ENCODE measurements around the gene TBXAS1.

The TBXAS1 gene

DNA sequence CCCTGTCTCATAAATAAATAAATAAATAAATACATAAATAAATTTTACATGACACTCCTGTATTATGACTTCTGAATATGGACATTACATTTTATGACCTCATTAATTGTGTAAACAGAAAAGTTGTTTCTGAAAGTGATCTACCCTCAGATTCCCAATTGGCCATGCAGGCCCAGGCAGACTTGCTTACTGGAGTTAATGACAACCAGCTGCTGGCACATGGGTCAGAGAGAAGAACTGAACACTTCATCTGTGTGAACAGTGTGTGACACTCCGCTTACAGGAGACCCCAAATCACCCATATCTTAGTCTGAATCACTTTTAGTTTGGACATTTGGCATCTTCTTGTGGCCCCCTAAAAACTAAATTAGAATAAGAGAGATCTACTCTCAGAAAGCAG, 202.3 kb downstream of the TBXAS1 start:
- DNase-seq, result no peak

- no peak for DNase-seq
Observed at GRCh38 chr7:140033036-140033435, 204.0 kb downstream of the TBXAS1 start.

DNA sequence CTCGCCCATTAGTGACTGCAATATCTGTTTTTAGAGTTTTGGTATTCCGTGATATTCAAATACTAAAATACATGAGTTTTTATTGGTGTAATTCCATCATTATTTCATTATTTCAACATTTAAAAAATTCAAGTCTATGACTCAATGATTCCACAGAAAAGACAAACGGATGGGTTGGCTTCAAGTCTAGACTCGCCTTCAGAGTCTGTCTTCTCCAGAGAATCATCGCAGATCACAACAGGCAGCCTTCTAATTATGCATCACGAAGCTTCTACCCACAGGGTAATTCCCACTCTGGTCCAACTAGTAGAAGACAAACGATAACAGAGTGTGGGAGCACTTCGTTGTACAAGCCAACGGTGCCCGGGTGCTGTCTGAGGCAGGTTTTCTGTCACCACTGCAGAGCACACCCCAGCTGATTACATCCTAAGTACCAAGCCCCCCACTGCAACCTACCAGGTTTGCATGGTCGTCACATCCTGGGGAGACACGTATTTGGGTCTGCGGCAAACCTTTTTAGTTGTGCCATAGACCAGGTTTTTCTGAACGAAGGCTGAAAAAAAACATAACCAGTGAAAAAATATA, 204.8 kb downstream of the TBXAS1 start:
- no peak for DNase-seq

- DNase-seq, result no peak
Observed at GRCh38 chr7:140034421-140034820, 205.4 kb downstream of the TBXAS1 start.

- DNase-seq, result no peak
Observed at GRCh38 chr7:140035400-140036223, 206.5 kb downstream of the TBXAS1 start.

- DNase-seq, result no peak
Observed at GRCh38 chr7:140036224-140036962, 207.3 kb downstream of the TBXAS1 start.

GRCh38 chr7:140039066-140039465, 210.0 kb downstream of the TBXAS1 start:
- DNase-seq, result no peak

DNA sequence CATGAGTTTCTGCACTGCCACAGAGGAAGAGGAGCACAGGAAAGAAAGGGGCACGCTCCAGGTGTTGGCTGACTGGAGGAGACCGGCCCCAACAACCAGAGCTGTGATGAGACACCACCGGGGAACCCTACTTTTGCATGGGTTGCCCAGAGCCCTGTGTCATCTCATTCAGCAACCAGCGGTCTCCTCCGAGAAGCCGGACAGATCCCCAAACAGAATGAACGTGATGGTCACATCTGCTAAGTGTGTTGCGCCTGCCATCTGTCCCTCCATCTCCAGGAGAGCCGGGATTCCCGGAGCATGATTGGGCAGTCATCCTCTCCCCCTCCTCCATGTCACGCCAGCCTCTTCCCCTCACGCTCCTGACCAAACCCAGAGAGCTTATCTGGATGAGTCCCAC, 210.8 kb downstream of the TBXAS1 start:
- no peak for DNase-seq

- no peak for DNase-seq
Observed at GRCh38 chr7:140041659-140042385, 212.8 kb downstream of the TBXAS1 start.

DNA sequence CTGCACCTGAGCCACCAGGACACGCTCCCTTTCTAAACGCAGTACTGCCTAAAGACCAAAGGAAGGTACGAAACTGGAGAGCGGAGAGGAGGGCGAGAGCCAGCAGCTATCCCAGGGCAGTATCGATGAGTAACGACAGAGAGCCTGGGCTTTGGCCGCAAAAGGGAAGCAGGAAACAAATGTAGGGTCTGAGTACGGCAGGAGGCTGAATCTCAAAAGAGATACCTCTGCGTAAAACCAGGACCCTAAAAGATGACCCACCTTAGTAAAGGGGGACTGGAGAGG, 213.3 kb downstream of the TBXAS1 start:
- DNase-seq, result no peak

GRCh38 chr7:140044251-140044650, 215.2 kb downstream of the TBXAS1 start:
- DNase-seq, result no peak

GRCh38 chr7:140045697-140046096, 216.6 kb downstream of the TBXAS1 start:
- no peak for DNase-seq

- no peak for DNase-seq
Observed at GRCh38 chr7:140047197-140047596, 218.1 kb downstream of the TBXAS1 start.

GRCh38 chr7:140048138-140048537, 219.1 kb downstream of the TBXAS1 start:
- no peak for DNase-seq

GRCh38 chr7:140048989-140049338, 219.9 kb downstream of the TBXAS1 start:
- no peak for DNase-seq

DNA sequence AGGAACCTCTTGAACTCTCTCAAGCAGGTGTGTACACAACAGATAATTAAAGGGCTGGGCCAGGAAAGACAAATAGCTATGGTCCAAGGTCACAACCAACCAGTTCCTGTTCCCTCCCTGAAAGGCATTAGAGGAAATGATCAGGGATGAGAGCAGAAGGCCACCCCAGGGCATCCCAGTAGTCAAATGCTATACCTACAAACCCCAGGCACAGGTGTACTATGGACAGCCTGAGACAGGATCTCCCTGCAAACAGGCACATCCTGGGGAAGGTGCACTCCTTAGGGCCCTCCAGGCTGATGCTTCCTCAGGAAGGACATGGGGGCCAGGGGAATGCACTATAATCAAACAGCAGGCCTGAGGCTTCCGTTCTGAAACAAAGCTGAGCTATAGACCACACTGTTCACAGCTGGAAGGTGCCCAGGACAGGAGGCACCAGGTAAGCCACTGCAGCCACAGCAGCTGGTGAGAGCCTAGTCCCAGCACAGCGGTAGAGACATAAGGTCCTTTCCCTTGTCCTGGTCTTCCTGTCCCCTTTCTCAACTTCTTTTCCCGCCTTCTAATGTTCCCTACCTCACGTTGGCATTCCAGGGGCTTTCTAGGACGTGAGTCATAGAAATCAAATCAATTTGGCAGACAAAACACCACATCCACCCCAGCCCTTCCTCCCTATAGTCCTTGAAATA, 220.4 kb downstream of the TBXAS1 start:
- DNase-seq, result no peak

GRCh38 chr7:140050100-140050499, 221.0 kb downstream of the TBXAS1 start:
- no peak for DNase-seq

- DNase-seq, result no peak
Observed at GRCh38 chr7:140051820-140052219, 222.8 kb downstream of the TBXAS1 start.

GRCh38 chr7:140053812-140054539, 224.9 kb downstream of the TBXAS1 start:
- no peak for DNase-seq

DNA sequence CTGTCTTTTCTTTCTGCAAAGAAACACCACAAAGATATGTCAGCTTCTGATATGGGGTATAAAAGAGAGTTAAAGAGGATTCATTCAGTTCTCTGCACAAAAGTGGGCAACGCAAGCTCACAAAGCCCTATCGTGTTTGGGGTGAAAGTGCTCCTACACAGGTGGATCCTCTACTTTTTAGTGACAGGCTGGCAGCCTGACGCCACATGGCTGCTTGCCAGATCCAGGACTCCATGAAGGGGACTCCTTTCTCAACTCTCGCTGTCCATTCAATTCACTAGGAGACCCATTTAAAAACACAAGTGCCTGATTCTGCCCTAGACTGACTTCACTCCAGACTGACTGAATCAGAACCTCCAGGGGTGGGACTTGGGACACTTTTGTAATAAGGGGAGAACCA, 225.7 kb downstream of the TBXAS1 start:
- DNase-seq, result no peak

DNA sequence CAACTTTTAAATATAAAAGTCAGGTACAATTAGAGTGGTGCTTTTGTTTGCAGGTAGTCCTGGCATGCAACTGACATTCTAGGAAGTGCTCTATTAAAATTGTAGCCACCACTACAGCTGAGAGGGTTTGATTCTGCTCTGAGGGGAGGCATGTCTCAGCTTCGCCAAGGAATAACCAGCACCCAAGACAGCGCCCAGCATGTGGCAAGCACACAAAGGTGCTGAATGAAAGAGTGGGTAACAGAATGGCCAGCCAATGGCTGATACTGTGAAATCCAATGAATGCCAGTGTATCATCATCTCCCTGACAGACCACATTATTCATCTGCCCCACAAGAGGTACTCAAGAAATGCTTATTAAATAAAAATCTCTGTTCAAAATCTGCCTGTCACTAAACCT, 226.8 kb downstream of the TBXAS1 start:
- DNase-seq, result no peak

DNA sequence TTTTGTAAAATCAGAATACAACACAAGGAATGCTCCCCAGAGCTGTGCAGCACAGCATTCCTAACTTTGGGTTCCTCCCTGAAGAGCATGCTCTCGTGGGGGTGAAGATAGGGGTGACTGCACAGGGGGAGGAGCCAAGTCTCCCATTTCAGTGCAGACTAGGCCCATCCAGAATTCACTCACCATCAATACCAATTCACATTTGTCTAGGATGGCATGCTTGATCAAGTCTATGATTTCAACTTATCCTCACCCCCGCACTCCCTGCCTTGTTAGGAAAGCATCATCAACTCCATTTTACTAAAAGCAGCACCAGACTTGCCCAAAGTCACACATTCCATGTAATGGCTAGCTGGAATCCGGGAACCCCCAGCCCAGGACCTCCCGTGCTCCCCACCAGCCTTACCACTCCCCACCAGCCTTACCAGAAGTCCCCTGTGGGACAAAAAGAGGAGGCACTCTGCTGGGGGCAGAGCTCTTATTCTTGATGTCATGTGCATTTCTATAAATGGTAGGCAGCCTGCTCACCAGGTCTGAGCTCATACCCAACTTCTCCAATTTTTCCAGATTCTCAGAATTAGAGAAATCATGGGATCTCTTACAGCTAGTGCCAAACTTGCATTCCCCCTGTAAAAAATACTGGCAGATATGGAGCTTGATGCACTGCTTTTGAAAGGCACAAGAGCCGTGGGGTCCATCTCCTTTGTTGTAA, 227.5 kb downstream of the TBXAS1 start:
- no peak for DNase-seq
